ENCODE measurements around the gene UBASH3B.

Gene UBASH3B

DNA sequence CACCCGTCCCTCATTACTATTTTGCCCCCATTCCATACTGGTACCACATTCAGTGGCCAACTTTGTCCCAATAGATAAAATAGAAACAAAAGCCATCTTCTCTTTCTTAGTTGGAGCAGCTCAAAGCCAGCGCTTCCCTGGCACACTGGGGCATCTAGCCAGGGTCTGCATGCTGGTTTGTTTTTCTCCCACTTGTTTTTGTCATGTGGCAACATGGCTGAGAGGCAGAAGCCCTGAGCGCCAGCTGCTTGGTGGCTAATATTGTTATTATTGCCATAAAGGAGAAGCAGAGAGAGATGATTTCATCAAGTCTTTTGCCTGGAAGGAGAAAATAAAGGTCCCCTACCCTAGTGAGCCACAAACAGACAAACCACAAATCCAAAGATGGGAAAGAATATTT is 134.4 kb downstream of the UBASH3B start:
- DNase-seq = no peak

DNA sequence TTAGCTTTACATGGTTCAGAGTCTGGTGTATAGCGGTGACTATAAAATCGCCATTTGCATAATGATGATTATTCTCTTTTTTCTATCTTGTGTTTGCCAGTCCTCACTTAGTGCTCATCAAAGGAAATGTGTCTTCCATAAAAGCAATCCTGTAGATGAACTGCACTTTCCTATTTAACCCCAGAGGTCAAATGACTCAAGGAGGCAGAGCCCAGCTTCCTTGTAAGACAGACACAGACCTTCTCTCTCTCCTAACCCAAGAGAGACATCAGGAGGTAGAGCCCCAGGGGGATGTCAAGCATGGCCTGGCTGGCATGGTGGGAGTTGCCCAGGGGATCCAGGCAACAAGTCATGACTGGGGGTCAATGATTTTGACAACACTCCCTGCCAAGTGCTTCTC is 135.9 kb downstream of the UBASH3B start:
- DNase-seq = no peak

GRCh38 chr11:122791836-122792235 is 136.3 kb downstream of the UBASH3B start:
- DNase-seq = no peak

DNA sequence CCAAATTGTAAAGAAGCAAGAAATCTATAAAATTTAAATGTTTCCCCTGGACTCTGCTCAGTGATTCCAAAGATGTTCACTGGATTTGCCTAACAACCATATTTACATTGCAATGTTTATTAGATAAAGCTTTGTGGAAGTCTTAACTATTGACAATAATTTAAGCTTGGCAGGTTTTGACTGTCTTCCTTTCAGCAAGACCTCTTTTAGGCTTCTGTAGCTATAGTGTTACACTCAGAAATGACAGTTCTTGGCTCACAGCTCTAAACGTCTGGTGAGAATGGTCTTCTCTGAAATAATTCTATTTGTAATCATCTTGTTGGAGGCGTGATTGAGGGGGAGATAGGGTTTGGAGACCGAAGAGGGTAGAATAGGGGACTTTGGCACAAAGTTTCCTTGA is 138.0 kb downstream of the UBASH3B start:
- DNase-seq = no peak

DNA sequence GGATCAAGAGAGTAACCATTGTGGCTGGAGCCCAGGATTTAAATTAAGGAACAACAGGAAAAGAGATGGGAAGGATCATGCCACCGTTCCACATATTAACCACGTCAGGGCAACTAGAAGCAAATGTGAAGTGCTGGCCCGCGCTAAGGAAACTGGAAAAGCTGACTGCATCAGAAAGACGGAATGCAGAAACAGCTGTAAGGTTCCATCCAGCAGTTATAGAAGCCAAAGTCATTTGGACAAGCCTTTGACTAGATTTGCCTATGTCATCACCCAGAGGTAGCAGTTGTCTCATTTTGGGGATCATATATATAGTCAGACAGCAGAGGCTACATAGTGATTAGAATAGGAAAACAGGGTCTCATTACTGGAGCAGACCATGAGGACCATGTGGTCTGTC is 139.8 kb downstream of the UBASH3B start:
- DNase-seq = no peak

- peak; percentile 67 to 69 for DNase-seq
These were observed 140.7 kb downstream of the UBASH3B start for GRCh38 chr11:122796128-122796717.

DNA sequence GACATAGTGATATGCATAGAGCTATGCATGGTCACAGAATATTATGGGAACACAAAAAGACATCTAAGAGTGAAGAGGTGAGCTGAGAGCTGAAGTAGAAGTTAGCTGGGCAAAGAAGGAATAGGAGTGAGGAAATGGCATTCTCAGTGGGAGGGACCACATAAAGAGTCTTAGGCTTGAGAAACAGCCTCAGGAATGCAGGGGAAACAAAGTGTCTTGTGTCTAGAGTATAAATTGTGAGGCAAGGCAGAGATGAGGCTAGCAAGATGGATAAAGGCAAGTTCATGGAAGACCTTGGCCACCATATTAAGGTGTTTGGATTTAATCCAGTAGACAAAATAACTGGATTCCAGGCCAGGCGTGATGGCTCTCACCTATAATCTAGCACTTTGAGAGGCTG is 142.1 kb downstream of the UBASH3B start:
- DNase-seq = no peak

DNA sequence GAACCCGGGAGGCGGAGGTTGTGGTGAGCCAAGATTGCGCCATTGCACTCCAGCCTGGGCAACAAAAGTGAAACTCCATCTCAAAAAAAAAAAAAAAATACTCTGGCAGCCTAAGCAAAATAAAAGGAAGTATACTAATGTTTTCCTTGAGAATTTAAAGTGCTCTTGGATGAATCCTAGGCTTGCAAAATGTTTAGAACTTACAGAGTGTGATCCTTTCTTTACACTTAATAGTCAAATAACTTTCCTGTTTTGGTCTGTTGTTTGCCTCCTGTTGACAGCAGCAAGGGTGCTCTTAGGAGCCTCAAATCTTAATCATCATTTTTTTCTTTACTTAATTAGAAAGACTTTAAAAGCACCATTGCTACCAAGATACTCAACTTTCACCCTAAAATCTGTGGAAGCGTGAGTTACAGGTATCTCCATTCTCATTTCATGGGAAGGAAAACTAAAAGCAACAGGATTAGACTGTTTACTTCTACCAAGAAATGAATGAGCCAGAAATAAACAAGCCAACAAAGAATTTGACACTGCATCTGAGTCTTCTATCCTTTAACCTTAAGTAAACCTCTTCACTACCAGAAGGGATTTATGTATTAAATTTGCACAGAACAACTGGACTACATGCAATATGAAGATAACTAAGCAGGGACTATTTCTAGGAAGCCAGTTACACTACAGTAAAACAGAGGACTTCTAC is 144.0 kb downstream of the UBASH3B start:
- DNase-seq = no peak

- no peak for DNase-seq
These were observed 147.4 kb downstream of the UBASH3B start for GRCh38 chr11:122802876-122803275.

DNA sequence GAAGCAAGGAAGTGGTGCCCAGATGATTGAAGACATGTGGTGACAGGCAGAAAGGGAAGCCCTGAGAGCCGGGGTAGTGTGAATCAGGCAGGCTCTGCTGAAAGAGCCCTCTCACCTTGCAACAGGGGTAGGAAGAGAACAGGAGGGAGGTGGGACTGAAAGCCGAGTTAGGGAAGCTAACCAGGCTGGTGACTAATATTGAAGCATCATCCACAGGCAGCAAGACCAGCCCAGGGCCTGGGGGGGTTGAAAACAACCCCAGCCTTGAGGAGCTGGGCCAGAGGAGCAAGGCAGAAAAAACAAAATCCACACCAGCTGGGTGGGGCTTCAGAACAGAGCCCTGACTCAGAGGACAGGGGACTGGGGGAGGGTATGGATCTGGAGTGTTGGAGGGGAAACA is 147.8 kb downstream of the UBASH3B start:
- no peak for DNase-seq

DNA sequence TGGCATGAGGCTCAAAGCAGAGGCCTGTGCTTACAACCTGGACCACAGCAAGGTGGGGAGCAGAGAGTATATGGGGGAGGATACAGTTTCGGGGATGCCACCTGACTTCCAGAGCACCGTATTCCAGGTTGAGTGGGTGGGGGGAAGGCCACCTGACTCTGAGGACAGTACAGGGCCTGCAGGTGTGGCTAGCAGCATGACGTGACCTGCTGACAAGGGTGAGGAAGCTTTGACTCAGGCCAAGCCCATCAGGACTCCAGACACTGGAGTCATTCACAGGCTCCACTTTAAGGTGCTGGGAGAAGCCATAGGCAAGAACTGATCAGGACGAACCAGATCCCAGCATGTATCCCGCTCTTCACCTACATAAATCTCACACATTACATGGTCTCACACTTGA is 148.2 kb downstream of the UBASH3B start:
- no peak for DNase-seq

GRCh38 chr11:122804161-122804560 is 148.6 kb downstream of the UBASH3B start:
- DNase-seq = no peak

- no peak for DNase-seq
These were observed 149.3 kb downstream of the UBASH3B start for GRCh38 chr11:122804796-122805195.

DNA sequence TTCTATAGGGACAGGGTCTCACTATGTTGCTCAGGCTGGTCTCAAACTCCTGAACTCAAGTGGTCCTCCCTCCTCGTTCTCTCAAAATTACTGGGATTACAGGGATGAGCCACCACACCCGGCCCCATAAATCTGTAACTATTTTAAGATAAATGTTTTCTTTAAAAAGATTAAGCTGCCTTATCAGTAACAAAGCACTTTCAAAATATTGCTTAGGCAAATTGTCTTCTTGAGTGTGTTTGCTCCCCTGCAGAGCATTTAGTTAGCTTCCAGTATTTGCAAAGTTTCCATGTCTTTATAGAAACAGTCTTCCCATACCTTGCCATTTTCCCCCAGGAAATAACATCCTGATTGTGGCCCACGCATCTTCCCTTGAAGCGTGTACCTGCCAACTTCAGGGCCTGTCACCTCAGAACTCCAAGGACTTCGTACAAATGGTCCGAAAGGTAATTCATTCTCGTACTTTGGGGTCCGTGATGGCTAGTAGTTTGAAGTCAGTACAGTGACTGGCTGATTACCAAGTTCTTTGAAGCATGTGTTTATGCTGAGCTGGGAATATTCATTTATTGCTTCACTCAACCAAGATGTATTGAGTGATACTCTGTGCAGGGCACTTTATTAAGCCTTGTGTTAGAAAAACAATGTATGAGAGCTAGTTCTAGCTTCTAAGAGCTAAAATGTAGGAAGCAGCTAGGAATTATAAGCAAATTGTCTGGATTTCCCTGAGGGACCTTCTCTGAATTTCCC is 152.4 kb downstream of the UBASH3B start:
- DNase-seq = no peak

DNA sequence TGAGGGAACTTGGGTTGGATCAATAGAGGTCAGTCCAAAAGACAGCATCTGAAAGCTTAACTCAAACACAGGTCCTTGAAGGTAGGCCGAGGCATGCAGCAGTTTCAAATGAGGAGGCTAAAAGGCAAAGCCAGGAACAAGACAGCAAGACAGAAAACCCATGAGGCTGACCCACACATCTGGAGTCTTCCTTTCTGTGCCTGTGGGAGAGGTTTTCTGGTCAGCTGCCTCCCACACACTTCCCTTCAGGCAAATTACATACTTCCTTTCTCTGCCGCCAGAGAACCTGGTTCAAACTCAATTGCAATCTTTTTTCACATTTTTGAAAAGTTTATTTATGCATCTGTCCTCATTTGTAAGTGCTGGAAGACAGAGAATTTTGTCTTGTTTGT is 153.0 kb downstream of the UBASH3B start:
- peak in 1 of 2 donors; percentile 11 for DNase-seq

- DNase-seq = no peak
These were observed 154.3 kb downstream of the UBASH3B start for GRCh38 chr11:122809866-122810265.

- no peak for DNase-seq
These were observed 156.2 kb downstream of the UBASH3B start for GRCh38 chr11:122811721-122812120.

DNA sequence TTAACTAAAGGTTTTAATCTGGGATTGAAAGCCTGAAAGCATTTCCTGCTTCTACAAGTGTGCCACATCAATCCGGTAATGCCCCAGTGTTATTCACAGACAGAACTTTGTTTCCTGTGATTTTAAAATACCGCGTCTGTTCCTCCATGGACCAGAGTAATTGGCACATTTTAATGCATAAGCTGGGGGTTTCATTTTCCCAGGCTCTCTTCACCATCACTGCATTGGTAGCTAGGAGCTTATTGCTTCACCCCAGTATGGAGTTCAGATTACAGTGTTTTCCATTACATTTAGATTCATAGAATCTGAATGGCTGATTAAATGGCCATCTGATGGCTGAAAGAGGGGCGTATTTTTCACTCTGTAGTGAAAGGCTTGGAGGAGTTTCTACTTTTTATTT is 157.1 kb downstream of the UBASH3B start:
- no peak for DNase-seq

- no peak for DNase-seq
These were observed 157.8 kb downstream of the UBASH3B start for GRCh38 chr11:122813176-122813893.

DNA sequence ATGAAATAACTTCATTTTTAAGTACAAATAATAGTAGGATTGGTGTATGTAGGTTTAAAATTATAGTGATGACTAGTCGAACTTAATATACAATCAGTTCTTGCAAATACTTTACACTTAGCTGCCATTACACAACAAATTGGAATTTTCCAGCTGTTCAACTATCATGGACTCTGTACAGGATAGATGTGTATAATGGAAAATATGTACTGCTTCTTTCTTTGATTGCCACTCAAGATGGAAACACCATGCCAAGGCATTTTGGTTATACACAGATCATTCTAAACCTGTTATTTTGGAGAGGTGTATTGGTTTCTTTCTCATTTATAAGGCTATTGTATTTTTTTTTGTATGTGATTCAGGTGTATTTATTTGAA is 158.4 kb downstream of the UBASH3B start:
- no peak for DNase-seq

GRCh38 chr11:122814401-122814800 is 158.9 kb downstream of the UBASH3B start:
- DNase-seq = no peak

GRCh38 chr11:122815900-122816299 is 160.4 kb downstream of the UBASH3B start:
- no peak for DNase-seq

- DNase-seq = no peak
These were observed 161.4 kb downstream of the UBASH3B start for GRCh38 chr11:122816761-122817520.
